T1000 (cell line): Measurements from ENCODE around the gene PLCXD1.
A peak's percentile ranks its signal among the peaks of the same experiment; 100 is the strongest.
"Not testable (repeated sequence)": the region's sequence is repeated elsewhere in the genome, so short reads cannot be mapped to it uniquely, and the experiment has no call there.

Source experiments
- DNase-seq: peaks from one replicate; lab custom pipeline; 2025; ENCODE audit warnings: mixed read lengths; lab: John Stamatoyannopoulos, UW

Gene PLCXD1

DNA sequence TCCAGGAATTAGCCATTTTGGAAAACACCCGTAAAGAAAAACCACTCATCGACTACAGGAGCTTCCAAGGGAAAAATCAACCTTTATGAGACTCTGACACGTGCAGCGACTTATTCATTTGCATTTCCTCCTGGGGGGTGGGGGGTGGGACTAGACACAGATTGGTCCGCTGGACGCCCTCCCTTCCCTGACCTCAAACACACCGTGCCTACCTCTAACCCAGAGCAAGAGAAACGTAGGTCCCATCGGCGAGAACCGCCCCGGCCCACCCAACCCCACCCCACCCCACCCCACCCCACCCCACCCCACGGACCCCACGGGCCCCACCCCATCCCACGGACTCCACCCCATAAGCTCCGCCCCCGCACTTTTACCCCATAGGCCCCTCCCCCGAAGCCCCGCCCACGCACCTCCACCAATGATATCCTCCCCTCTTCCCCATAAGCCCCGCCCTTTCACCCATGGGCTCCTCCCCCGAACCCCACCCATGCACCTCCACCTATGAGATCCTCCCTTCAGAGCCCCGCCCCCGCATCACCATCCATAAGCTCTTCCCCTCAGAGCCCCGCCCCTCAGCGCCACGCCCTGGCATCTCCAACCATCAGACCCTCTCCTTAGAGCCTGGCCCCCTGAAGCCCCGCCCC lies 36.4 kb downstream of the PLCXD1 start:
- DNase-seq = no peak

DNA sequence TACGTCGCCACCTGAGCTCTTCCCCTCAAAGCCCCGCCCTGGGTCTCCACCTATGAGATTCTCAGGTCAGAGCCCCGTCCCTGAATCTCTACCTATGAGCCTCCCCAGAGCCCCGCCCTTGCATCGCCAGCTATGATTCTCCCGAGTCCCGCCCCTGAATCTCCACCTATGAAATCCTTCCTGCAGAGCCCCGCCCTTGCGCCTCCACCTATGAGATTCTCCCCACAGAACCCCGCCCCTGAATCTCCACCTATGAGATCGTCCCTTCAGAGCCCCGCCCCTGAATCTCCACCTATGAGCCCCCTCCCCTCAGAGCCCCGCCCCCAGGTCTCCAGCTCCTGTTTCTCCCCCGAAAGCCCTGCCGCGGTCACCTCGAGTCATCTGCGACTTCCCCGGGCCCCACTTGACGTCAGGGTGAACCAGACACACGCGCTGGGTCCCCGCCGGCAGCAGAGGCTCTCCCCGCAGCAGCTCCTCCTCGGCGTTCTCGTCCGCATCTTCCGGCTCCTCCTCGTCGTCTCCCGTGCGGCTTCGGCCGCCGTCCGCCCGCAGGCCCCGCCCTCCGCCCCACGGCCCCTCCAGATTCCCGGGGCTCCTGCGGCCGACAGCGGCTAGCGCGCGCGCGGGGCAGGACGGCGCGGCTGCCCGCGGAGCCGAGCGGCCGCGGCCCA lies 37.0 kb downstream of the PLCXD1 start:
- DNase-seq = no peak

DNA sequence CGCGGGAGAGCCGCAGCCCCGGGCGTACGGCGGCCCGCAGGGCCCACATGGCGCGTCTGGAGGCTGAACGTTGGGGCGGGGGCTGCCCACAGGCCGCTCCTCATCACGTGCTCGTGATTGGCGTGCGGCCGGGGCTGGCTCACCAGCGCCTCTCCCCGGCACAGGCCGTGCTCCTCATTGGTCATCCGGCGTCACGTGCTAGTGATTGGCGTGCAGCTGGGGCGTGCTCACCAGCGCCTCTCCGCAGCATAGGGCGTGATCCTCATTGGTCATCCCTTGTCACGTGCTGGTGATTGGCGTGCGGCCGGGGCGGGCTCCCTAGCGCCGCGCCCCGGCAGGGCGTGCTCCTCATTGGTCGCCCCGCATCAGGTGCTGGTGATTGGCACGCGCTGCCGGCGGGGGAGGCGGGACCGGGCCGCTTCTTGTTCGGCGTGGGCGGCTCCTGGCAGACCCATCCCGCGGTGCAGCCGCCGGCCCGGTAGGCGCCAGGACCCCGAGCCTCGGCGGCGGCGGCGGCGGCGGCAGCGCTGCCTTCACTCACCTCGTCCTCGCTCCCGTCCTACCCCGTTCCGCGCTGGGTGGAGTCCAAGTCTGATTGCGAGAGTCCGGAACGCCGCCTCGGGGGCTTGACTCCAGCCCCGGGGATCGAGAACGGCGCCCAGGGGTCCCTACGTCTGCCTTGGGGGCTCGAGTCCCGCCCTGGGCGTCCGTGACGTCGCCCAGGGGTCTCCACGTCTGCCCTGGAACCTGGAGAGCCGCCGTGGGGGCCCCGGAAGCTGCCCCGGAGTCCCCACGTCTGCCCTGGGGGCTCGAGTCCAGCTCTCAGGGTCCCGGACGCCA lies 37.8 kb downstream of the PLCXD1 start, which contains the start of gene GTPBP6:
Gene GTPBP6 (minus strand): TSS at position 58 of the 840 bp plus-strand sequence. CDS start 9 bp downstream, at position 49.
- DNase-seq = no peak

DNA sequence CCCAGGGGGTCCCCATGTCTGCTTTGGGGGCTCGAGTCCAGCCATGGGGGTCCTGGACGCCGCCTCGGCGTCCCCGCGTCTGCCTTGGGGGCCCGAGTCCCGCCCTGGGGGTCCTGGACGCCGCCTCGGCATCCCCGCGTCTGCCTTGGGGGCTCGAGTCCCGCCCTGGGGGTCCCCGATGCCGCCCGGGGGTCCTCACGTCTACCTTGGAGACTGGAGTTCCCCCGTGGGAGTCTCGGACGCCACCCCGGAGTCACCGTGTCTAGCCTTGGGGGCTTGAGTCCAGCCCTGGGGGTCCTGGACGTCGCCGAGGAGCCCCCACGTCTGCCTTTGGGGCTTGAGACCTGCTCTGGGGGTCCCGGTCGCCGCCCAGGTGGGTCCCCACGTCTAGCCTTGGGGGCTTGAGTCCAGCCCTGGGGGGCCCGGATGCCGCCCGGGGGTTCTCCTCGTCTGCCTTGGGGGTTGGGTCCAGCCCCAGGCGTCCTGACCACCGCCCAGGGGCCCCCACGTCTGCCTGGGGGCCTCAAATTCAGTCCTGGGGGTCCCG lies 38.5 kb downstream of the PLCXD1 start:
- no peak for DNase-seq

DNA sequence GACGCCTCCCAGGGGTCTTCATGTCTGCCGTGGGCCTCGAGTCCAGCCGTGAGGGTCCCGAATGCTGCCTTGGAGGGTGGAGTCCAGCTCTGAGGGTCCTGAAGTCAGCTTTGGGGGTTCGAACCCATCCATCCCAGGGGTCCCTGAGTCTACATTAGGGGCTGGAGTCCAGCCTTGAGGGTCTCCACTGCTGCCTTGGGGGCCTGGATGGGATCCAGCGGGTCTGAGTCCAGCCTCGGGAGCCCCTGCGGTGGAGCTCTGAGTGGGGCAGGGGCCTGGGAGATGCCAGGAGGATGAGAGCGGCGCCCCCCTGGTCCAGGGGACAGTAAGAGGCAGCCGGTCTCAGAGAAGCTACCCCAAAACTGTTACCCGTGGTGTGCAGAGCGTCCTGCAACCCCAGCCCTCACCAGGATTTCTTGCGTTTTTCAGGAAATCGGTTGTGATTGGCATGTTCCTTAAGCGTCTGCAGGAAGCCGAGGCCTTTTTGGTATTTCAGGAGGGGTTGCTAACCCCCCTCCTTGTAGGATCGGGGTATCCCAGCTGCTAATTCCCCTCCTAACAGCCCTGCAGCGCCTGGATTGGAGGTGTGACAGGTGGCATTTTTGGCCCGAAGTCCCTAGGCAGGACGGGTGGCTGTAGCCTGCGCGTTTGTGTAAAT lies 39.1 kb downstream of the PLCXD1 start:
- DNase-seq = no peak

DNA sequence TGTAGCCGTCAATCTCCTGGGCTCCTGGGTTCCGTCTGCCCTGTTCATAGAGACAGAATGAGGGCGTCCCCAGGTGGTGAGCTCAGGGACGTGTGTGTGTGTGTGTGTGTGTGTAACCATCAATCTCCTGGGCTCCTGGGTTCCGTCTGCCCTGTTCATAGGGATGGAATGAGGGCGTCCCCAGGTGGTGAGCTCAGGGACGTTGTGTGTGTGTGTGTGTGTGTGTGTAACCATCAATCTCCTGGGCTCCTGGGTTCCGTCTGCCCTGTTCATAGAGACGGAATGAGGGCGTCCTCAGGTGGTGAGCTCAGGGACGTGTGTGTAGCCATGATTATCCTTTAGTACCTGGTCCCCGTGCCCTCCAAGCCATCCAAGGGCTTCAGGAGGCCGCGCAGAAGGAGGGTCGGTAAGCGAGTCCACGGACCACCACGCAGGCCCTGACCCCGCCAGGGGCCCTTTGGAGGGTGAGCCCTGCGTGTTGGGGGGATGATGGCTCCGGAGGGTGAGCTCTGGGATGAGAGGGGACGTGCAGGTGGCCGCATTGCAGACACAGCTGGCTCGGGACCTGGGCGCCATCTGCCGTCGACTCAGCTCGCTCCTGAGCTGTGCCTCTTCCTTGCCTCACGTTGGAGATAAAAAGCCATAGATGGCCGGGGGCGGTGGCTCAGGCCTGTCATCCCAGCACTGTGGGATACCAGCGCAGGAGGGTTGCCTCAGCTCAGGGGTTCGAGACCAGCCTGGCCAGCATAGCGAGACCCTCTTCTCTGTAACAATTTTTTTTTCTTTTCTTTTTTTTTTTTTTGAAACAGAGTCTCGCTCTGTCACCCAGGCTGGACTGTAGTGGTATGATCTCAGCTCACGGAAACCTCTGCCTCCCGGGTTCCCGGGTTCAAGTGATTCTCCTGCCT lies 42.8 kb downstream of the PLCXD1 start:
- no peak for DNase-seq

DNA sequence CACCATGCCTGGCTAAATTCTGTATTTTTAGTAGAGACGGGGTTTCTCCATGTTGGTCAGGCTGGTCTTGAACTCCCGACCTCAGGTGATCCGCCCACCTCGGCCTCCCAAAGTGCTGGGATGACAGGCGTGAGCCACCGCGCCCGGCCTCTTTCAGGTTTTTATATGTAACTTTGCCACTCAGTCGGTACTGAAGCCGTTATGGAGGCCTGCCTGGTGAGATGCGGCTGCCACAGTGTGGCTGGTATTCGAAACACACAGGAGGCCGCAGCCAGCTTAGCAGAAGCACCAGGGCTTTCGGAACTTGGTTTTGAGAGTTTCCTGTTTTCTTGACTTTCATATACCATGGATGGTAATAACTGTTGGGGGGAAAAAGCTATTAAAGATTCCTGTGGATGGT lies 43.5 kb downstream of the PLCXD1 start:
- not testable (repeated sequence) for DNase-seq

DNA sequence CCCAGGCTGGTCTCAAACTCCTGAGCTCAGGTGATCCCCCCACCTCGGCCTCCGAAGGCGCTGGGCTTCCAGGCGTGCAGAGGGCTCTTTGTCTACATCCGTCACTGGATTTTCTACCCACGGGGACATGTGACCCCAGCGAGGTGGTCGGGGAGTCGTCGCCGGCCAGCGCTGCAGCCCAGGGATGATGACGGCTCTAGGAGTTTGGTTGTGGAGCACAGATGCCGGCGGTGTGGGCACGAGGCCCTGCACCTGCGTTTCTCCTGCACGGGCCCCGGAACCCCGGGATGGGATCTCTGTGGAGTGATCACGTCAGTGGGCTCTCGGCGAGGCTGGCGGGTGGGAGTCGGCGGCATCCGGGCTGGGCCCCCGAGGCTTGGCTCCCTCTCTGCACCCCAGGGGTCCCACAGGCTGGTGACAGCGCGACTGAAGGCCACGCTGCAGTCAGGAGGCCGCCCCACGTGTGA lies 46.5 kb downstream of the PLCXD1 start:
- DNase-seq = no peak

DNA sequence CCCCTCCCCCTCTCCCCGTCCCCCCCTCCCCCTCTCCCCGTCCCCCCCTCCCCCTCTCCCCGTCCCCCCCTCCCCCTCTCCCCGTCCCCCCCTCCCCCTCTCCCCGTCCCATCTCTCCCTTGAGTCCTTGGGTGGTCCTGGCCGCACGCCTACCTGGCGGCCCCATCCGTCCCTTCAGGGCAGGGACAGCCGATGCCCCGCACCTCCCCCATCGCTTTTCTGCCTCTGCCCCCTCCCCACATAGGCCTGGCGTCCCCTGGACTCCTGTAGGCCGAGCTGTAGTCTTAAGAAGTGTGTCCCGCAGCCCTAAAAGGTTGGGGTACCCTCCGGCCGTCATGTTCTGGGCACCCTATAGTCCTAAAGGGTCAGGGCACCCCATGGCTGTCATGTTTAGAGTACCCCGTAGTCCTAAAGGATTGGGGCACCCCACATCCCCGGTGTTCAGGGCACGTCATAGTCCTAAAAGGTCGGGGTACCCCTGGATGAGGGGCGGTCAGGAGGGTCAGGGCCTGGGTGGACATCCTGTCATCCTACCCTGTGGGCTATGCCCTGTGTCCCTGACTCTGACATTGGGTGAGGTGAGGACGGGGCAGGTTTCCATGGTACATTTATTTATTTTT lies 48.2 kb downstream of the PLCXD1 start:
- DNase-seq = no peak

DNA sequence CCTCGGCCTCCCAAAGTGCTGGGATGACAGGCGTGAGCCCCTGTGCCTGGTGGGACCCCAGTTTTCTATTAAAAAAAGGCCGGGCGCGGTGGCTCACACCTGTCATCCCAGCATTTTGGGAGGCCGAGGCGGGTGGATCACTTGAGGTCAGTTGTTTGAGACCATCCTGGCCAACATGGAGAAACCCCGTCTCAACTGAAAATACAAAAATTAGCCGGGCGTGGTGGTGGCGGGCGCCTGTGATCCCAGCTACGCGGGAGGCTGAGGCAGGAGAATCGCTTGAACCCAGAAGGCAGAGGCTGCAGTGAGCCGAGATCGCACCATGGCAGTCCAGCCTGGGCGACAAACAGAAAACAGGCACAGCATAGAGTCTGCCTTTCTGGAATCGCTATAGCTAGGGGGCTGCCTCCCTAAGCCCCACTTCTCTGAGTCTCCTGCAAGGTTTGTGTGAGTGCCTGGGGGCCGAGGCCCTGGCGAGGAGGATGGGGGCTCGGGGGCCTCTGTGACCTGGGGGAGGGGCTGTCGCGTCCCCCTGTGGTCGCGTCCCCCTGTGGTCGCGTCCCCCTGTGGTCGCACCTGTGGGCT lies 49.1 kb downstream of the PLCXD1 start:
- DNase-seq = not testable (repeated sequence)

DNA sequence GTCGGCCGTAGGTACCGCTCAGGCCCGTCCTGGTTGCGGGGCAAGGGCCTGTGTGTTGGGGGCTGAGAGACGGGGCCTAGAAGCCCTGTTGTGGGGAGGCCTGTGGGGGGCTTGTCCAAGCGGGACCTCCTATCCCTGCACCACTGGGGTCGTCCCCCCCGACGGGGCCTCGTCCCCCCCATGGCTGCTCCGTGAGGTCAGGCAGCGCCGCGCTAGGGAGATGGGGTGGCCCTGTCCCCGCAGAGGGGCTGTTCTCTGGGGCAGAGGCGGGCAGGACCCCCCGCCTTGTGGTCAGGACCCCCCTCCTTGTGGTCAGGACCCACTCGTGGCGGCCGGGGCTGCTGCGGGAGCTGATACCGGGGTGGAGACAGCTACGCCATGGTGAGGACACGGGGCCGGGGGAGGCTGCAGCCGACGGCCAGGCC lies 49.6 kb downstream of the PLCXD1 start:
- DNase-seq = no peak

DNA sequence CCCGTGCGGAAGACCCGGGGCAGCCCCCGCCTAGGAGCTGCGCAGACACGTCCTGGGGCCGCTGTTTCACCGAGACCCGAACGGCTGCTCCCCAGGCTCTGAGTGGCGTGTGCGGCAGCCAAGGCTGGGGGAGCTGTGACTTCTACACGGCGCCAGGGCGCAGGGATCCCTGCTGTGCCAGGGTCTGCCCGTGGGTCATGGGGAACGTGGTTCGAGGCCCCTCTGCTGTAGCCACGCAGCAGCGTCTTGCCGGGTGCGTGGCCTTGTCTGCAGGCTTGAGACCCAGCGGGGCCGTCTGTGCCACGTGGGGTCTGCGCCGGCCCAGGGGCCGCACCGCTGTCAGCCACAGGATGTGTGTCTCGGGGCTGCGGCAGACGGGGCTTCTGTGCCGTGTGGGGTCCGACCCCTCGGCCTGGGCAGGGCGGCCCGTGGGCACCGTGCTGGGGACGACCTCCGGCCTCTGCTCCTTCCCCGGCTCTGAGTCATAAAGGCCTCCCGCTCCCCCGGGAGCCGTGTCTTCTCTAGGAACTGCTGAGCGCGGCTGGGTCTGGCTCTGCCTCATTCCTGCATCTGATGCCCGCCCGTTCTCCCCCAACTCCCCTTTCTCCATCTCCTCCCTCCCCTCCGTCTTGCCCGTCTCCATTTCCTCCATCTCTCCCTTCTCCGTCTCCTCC lies 50.1 kb downstream of the PLCXD1 start:
- DNase-seq = peak; percentile 28

DNA sequence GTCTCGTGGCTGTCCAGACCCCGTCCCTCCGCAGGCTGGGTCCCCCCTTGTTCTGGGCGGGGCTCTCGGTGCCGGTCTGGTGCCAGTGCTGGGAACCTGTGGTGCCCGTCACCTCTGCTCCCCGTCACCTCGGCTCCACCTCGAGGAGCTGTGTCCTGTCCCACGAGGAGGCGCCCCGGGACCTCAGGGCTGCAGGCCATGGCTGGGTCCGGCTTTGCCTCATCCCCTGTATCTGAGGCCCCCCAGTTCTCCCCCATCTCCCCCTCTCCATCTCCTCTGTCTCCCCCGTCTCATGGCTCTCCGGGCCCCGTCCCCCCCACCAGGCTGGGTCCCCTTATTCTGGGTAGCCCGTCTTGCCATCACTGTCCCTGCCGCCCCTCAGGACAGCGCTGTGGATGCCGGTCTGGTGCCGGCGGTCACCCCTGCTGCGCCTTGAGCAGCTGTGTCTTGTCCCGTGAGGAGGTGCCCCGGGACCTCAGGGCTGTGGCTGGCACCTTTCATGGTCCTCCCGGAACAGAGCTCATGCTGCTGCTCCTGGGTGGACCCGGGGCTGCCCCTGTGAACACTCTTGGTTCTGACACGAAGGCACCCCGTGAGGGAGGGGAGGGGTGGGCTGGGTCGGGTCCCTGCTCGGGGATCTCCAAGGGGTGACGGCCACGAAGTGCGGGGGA lies 50.8 kb downstream of the PLCXD1 start:
- no peak for DNase-seq

DNA sequence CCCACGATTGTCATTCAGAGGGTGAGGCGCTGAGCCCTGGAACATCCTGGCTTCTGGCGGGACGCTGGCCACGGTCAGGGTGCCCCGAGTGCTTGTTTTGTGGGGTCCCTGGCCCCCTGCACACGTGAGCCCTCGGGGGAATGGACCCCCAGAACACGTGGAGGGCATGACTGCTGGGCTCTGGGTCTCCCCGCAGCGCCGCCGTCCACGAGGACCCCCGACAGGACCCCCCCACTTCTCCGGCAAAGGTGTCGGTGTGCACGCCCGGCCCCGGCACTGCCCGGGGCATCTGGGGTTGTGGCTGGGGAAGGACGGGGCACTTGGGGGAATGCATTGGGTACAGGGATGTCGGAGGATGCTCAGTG lies 51.3 kb downstream of the PLCXD1 start:
- DNase-seq = no peak

DNA sequence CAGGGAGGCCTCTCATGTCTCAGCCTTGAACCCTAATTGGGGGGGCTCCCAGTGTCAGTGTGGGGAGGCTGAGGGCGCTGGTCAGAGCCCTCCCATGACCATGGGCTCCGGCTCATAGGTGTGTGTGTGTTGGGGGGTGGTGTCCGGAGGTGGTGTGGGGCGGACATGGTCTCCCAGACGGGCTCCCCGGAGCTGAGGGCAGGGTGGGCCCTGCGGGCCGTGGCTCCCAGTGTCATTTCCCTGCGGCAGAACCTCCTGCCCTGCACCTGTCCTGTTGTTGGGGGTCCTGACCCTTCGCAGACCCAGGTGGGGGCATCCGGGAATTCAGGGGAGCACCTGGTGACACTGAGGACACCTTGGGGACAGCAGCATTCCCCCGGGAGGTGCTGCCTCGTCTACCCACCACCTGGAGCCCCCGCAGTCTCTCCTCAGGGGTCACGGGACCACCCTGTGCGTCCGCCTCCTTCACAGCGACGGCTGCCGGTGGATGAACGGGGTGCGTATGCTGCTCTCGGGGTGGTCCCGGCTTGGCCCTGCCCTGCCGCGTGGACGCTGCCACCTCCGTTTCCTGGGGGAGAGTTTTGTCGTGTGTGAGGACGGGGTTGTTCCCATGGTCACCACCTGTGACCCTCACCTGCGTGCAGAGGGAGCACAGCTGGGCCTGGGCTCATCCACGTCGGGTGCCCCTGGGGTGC lies 51.9 kb downstream of the PLCXD1 start:
- DNase-seq = no peak

DNA sequence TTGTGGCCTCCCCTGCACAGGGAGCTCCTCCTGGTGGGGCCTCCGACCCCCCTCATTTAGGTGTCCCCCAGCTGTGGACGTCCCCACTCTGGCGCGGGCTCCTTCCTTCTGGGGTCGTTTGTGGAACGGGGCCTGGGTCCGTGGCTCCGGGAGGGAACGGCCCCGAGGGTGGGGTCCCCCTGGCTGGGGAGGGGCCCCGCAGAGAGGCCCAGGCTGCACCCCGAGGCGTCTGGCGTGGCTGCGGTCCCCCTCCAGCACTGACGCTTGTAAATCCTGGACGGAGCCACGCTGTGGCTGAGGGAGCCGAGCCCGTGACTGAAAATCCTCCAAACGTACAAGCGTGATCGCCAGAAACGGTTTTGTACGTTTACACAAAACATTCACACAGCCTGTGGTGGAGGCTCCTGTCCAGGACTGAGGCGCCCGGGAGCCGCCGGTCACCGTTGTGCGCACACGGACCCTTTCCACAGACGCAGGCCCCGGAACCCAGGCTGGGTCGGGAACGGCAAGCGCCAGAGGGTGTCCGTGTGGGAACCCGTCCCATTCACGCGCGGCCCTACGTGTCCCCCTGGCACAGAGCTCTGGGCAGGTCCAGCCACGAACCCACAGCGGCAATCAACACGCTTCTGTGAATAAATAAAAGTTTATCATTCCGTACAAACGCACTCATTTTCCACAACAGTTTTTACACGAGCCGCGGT lies 52.6 kb downstream of the PLCXD1 start:
- no peak for DNase-seq

DNA sequence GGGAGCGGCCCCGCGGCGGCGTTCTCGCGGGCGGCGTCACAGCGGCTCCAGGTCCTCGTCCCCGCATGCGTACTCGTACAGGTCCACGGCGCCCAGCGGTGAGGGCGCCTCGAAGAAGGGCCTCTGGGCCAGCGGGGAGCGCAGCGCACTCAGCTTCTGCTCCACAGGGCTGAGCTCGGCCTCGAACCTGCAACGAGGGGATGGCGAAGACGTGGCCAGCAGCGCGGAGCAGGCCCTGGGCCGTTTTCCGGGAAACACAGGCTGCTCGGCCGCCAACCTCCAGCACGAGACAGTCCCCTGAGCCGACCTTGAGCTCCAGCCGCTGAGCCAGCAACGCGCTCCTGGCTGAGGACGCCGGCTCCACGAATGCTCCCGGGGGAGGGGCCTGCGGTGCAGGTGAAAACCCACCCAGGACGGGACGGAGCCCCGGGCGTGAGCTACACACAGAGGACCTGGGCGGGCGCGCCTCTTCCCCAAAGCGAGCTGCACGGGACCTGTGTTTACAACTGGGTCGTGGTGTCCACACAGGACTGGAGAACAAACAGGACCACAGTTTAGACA lies 53.2 kb downstream of the PLCXD1 start:
- DNase-seq = no peak
